CD4-positive, alpha-beta memory T cell (primary cell): Measurements from ENCODE around the gene DLG5. TPM values are rescaled to one million over a fixed set of nuclear protein-coding genes. Genes with fewer than 3 reads are reported as not detected.

Experiments
- CTCF ChIA-PET: fragments of 350-600 bp; sonication (Branson Sonifier 250); formaldehyde crosslinking; loops from one replicate; lab custom pipeline; 2021; ENCODE audit warnings: inconsistent platforms; ENCODE audit not compliant: partially characterized antibody; lab: Charles Lee
- POLR2A ChIA-PET: fragments of 350-600 bp; sonication (Branson Sonifier 250); formaldehyde crosslinking; loops from one replicate; lab custom pipeline; 2021; ENCODE audit not compliant: partially characterized antibody; lab: Charles Lee
- DNase-seq, 5 donors: peaks; one replicate each; pipeline versions ENCODE4 v3.0.0 to v3.0.0-alpha.2; 2020 to 2022; ENCODE audit warnings: mixed read lengths in 1 of 5
- H3K27ac ChIP-seq: one replicate; pipeline ENCODE4 v1.7.0; 2013; ENCODE audit warnings: low read depth, low read length
- H3K27me3 ChIP-seq: 2 replicates; pipeline ENCODE4 v1.7.0; 2013; ENCODE audit warnings: mild to moderate bottlenecking, low read length, moderate library complexity; ENCODE audit not compliant: insufficient read depth
- H3K36me3 ChIP-seq: 2 replicates; pipeline ENCODE4 v1.7.0; 2013; ENCODE audit warnings: mild to moderate bottlenecking, low read length, moderate library complexity; ENCODE audit not compliant: insufficient read depth
- H3K4me1 ChIP-seq: 2 replicates; pipeline ENCODE4 v1.7.0; 2013; ENCODE audit warnings: mild to moderate bottlenecking, low read length, moderate library complexity; ENCODE audit not compliant: insufficient read depth
- H3K4me3 ChIP-seq, 2 donors: one replicate each; pipeline ENCODE4 v1.7.0; 2013; ENCODE audit warnings: low read length in 2 of 2, mild to moderate bottlenecking in 1 of 2
- H3K9me3 ChIP-seq, 2 donors: one replicate each; pipeline ENCODE4 v1.7.0; 2013; ENCODE audit warnings: low read length in 2 of 2, control low read depth in 1 of 2; ENCODE audit not compliant: control insufficient read depth in 1 of 2
- H3K27ac Mint-ChIP-seq, 7 donors: one replicate each; pipeline ENCODE4 v1.8.0; 2020 to 2021; ENCODE audit warnings: mixed read lengths in 7 of 7, mild to moderate bottlenecking in 6 of 7, inconsistent platforms in 3 of 7, moderate library complexity in 3 of 7
- H3K27me3 Mint-ChIP-seq, 2 donors: one replicate each; pipeline ENCODE4 v1.8.0; 2020 to 2021; ENCODE audit warnings: mixed read lengths in 2 of 2
- H3K36me3 Mint-ChIP-seq, 2 donors: one replicate each; pipeline ENCODE4 v1.8.0; 2020 to 2021; ENCODE audit warnings: mixed read lengths in 2 of 2, inconsistent platforms in 1 of 2, mild to moderate bottlenecking in 1 of 2
- H3K4me1 Mint-ChIP-seq, 4 donors: one replicate each; pipeline ENCODE4 v1.8.0; 2020 to 2021; ENCODE audit warnings: mixed read lengths in 4 of 4, mild to moderate bottlenecking in 1 of 4
- H3K4me3 Mint-ChIP-seq, 8 donors: one replicate each; pipeline ENCODE4 v1.8.0; 2020 to 2021; ENCODE audit warnings: mixed read lengths in 8 of 8, mild to moderate bottlenecking in 7 of 8, moderate library complexity in 6 of 8, inconsistent platforms in 3 of 8
- H3K9me3 Mint-ChIP-seq, 8 donors: one replicate each; pipeline ENCODE4 v1.8.0; 2020 to 2021; ENCODE audit warnings: mixed read lengths in 8 of 8, mild to moderate bottlenecking in 5 of 8, inconsistent platforms in 3 of 8, moderate library complexity in 1 of 8
- intact Hi-C: fragments of 100-400 bp; cut with micrococcal nuclease; formaldehyde crosslinking; loops from one replicate; pipeline ENCODE4 v1.15.1; 2023
- polyA plus RNA-seq, 2 donors: library from polyadenylated mRNA; unstranded; fragments of 300-500 nt; fragmentation: Illumina TruSeq; gene quantifications; one replicate each; pipeline ENCODE4 v1.2.3, GENCODE V29; 2021
- total RNA-seq, 2 experiments: library from RNA; stranded (reverse); gene quantifications; one replicate each; pipeline ENCODE4 v1.2.3, GENCODE V29; 2021

DLG5 gene
- total and polyA plus RNA-seq, 4 experiments from 2014 or later, result 0.13 to 3.2 (median 2.7) TPM; not detected in 1

DNA sequence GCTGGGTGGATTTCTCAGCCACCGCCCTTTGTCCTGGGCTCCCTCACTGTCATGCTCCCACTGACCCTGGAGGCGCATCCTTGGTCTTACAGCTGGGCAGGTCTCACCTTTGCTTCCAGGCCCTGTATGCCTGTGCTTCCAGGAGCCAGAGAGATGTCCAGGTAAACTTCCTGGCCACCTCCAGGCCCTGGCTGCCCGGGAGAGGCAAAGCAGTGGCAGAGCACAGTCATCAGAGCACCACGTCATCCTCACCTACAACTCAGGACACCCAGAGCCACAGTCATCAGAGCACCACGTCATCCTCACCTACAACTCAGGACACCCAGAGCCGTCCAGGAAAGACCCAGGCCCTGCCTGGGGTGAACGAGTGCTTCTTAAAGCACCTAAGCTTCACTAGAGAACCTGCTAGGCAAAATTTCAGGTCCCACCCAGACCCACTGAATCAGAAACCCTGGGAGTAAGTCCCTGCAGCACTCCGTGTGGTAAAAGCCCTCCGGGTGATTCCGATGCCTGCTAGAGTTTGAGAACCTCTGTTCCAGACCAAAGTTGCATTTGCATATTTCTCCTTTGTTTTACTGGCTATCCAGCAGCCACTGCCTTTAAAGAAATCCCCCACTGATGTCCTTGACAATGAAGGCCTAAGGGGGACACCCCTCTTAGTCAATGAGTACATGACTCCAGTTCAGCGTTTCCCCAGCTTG lies 62.3 kb downstream of the DLG5 start:
- Histone ChIP-seq H3K27me3 (no peaks in the 10 kb centered on the region), H3K36me3 (no peaks in the 10 kb centered on the region), H3K4me1 (no peaks in the 10 kb centered on the region), H3K9me3 (no peaks in the 10 kb centered on the region), H3K27ac (no peak overlapping the region), H3K4me3 (no peak overlapping the region)
- Mint-ChIP-seq H3K27ac (peak overlapping the region in 2 of 7 donors; percentile 8 to 23), H3K9me3 (no peaks in the 10 kb centered on the region), H3K36me3 (no peaks in the 10 kb centered on the region), H3K4me3 (no peak overlapping the region), H3K4me1 (peaks cover 0 to 9% (median 2%) of the 10 kb centered on the region in 4 donors), H3K27me3 (no peaks in the 10 kb centered on the region)
- ChIA-PET CTCF (no interaction called here), POLR2A (no interaction called here)
- intact Hi-C loops, result no loop called here
- no peak for DNase-seq

GRCh38 chr10:77863446-77863845 lies 63.1 kb downstream of the DLG5 start:
- Histone ChIP-seq H3K4me1 (no peaks in the 10 kb centered on the region), H3K27ac (no peak overlapping the region), H3K27me3 (no peaks in the 10 kb centered on the region), H3K36me3 (no peaks in the 10 kb centered on the region), H3K4me3 (no peak overlapping the region), H3K9me3 (no peaks in the 10 kb centered on the region)
- Mint-ChIP-seq H3K4me3 (no peak overlapping the region), H3K27ac (no peak overlapping the region), H3K27me3 (no peaks in the 10 kb centered on the region), H3K9me3 (no peaks in the 10 kb centered on the region), H3K4me1 (peaks cover 0 to 9% (median 2%) of the 10 kb centered on the region in 4 donors), H3K36me3 (no peaks in the 10 kb centered on the region)
- POLR2A ChIA-PET, result no interaction called here
- no peak for DNase-seq
- intact Hi-C loops, result no loop called here
- CTCF ChIA-PET, result interaction anchor here (1.1 kb wide), 1 partner anchor 9 kb away, joined by 3 read pairs; no protein-coding TSS in a partner anchor

GRCh38 chr10:77862595-77862994 lies 64.0 kb downstream of the DLG5 start:
- no peak overlapping the region for H3K4me3 Mint-ChIP-seq
- no peaks in the 10 kb centered on the region for H3K36me3 Mint-ChIP-seq
- ChIA-PET CTCF (interaction anchor here (1.2 kb wide), 1 partner anchor 15 kb away, joined by 5 read pairs; no protein-coding TSS in a partner anchor), POLR2A (no interaction called here)
- H3K4me1 ChIP-seq, result no peaks in the 10 kb centered on the region
- no peaks in the 10 kb centered on the region for H3K36me3 ChIP-seq
- DNase-seq, result no peak
- H3K27me3 ChIP-seq, result no peaks in the 10 kb centered on the region
- intact Hi-C loops, result no loop called here
- H3K27ac ChIP-seq, result no peak overlapping the region
- H3K27me3 Mint-ChIP-seq, result no peaks in the 10 kb centered on the region
- H3K9me3 ChIP-seq, result no peaks in the 10 kb centered on the region
- no peaks in the 10 kb centered on the region for H3K9me3 Mint-ChIP-seq
- no peak overlapping the region for H3K4me3 ChIP-seq
- no peak overlapping the region for H3K27ac Mint-ChIP-seq
- H3K4me1 Mint-ChIP-seq, result peaks cover 0 to 9% (median 2%) of the 10 kb centered on the region in 4 donors

DNA sequence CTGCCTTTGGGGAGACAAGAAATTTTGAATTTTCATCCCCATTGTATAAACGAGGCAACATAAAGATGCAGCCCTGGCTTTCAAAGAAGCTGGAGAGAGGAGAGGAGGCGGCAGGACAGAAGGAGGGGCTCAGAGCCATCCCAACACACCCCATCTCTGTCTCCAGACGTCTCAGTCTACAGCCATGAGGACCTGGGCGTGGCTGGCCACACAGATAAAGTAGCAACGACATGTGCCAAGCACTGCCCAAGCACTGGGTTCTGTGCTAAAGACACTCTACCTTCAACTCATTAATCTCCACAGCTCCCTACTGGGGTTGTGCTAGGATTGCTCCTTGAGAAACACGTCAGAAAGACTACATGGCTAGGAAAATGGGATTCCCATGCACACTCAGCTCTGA lies 65.2 kb downstream of the DLG5 start:
- no peak overlapping the region for H3K27ac Mint-ChIP-seq
- ChIA-PET CTCF (interaction anchor here (1.2 kb wide), 1 partner anchor 14 kb away, joined by 5 read pairs; no protein-coding TSS in a partner anchor), POLR2A (no interaction called here)
- no peaks in the 10 kb centered on the region for H3K36me3 Mint-ChIP-seq
- H3K27me3 ChIP-seq, result no peaks in the 10 kb centered on the region
- H3K4me3 ChIP-seq, result no peak overlapping the region
- no peak overlapping the region for H3K27ac ChIP-seq
- no peaks in the 10 kb centered on the region for H3K9me3 ChIP-seq
- DNase-seq, result no peak
- intact Hi-C loops, result no loop called here
- H3K4me1 Mint-ChIP-seq, result peaks cover 0 to 9% (median 2%) of the 10 kb centered on the region in 4 donors
- H3K36me3 ChIP-seq, result no peaks in the 10 kb centered on the region
- no peaks in the 10 kb centered on the region for H3K27me3 Mint-ChIP-seq
- H3K9me3 Mint-ChIP-seq, result no peaks in the 10 kb centered on the region
- no peaks in the 10 kb centered on the region for H3K4me1 ChIP-seq
- H3K4me3 Mint-ChIP-seq, result no peak overlapping the region

DNA sequence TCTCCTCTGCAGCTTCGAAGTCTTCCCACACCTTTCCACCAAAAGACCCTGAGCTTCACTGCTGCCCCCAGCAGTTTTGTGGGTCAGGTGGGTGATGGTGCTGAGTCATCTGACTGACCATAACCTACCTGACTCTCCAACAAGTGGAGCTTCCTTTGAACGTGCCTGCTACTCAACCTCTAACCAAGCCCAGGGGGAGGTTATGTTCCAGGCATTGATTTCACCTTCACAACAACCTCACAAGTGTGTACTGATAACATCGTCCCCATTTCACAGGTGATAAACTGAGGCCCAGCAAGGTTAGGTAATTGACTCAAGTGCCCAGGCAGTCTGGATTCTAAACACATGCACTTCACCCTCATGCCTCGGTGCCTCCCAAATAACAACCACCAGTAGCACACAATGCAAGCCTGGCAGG lies 66.7 kb downstream of the DLG5 start:
- H3K9me3 Mint-ChIP-seq, result no peaks in the 10 kb centered on the region

GRCh38 chr10:77859200-77859864 lies 67.2 kb downstream of the DLG5 start:
- POLR2A ChIA-PET, result no interaction called here
- peak overlapping the region in 1 of 7 donors; percentile 69 for H3K27ac Mint-ChIP-seq
- H3K4me1 ChIP-seq, result no peaks in the 10 kb centered on the region
- no peaks in the 10 kb centered on the region for H3K4me1 Mint-ChIP-seq
- no peaks in the 10 kb centered on the region for H3K9me3 Mint-ChIP-seq
- H3K4me3 Mint-ChIP-seq, result no peak overlapping the region
- H3K27ac ChIP-seq, result no peak overlapping the region
- intact Hi-C loops, result no loop called here
- CTCF ChIA-PET, result interaction anchor here (1.5 to 1.8 kb wide), 2 partner anchors 12 to 147 kb away, joined by 4 to 8 read pairs; no protein-coding TSS in a partner anchor
- H3K36me3 ChIP-seq, result no peaks in the 10 kb centered on the region
- H3K27me3 ChIP-seq, result no peaks in the 10 kb centered on the region
- no peaks in the 10 kb centered on the region for H3K9me3 ChIP-seq
- no peak for DNase-seq
- H3K36me3 Mint-ChIP-seq, result no peaks in the 10 kb centered on the region
- H3K27me3 Mint-ChIP-seq, result no peaks in the 10 kb centered on the region
- no peak overlapping the region for H3K4me3 ChIP-seq

More for the DNA sequence above, 66.7 kb downstream of the DLG5 start:
- Histone ChIP-seq H3K4me1 (no peaks in the 10 kb centered on the region), H3K27ac (no peak overlapping the region), H3K27me3 (no peaks in the 10 kb centered on the region), H3K36me3 (no peaks in the 10 kb centered on the region), H3K9me3 (no peaks in the 10 kb centered on the region), H3K4me3 (no peak overlapping the region)
- intact Hi-C loops, result no loop called here
- Mint-ChIP-seq H3K27ac (no peak overlapping the region), H3K4me1 (no peaks in the 10 kb centered on the region), H3K36me3 (no peaks in the 10 kb centered on the region), H3K4me3 (no peak overlapping the region), H3K27me3 (no peaks in the 10 kb centered on the region)
- POLR2A ChIA-PET, result no interaction called here
- CTCF ChIA-PET, result interaction anchor here (1.8 kb wide), 1 partner anchor 13 kb away, joined by 8 read pairs; no protein-coding TSS in a partner anchor
- DNase-seq, result no peak

DNA sequence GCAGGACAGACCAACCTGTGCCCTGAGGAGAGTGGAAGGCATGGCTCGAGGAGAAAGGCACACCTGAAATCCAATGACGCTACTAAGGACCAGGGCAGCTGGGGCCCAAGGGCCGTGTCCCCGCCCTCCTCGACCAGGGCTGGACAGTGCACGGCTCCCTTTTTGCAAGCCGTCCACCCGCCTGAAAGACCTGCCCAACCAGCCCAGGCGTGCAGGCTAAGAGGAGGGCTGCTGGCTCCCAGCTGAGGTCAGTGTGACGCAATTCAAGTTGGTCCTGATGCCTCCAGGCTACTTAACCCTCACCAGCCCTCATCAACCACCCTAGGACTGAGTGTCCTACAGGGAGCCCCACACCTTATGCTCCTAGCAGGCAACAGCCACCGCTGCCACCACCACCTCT lies 69.3 kb downstream of the DLG5 start:
- Mint-ChIP-seq H3K27ac (no peak overlapping the region), H3K4me1 (no peaks in the 10 kb centered on the region), H3K36me3 (no peaks in the 10 kb centered on the region), H3K9me3 (no peaks in the 10 kb centered on the region), H3K4me3 (no peak overlapping the region), H3K27me3 (no peaks in the 10 kb centered on the region)
- H3K36me3 ChIP-seq, result no peaks in the 10 kb centered on the region
- no peaks in the 10 kb centered on the region for H3K9me3 ChIP-seq
- H3K4me3 ChIP-seq, result no peak overlapping the region
- H3K27me3 ChIP-seq, result no peaks in the 10 kb centered on the region
- intact Hi-C loops, result no loop called here
- ChIA-PET POLR2A (no interaction called here), CTCF (no interaction called here)
- DNase-seq, result no peak
- no peaks in the 10 kb centered on the region for H3K4me1 ChIP-seq
- H3K27ac ChIP-seq, result no peak overlapping the region
